Mesothelial cell of epicardium (in vitro differentiated cells): Measurements from ENCODE around the gene CLIP1. TPM values are rescaled to one million over a fixed set of nuclear protein-coding genes. Genes with fewer than 3 reads are reported as not detected.
A peak's percentile ranks its signal among the peaks of the same experiment; 100 is the strongest.

Experiments
- DNase-seq, 2 experiments: peaks; one replicate each; pipeline ENCODE4 v3.0.0; 2021; ENCODE audit warnings: low spot score in 2 of 2; ENCODE audit not compliant: unreplicated experiment in 2 of 2
- H3K27ac Mint-ChIP-seq: 2 replicates; pipeline ENCODE4 v1.8.0; 2021; ENCODE audit warnings: mixed read lengths
- H3K27me3 Mint-ChIP-seq: 2 replicates; pipeline ENCODE4 v1.8.0; 2021; ENCODE audit warnings: low read depth, mixed read lengths
- H3K36me3 Mint-ChIP-seq: 2 replicates; pipeline ENCODE4 v1.8.0; 2021; ENCODE audit warnings: mixed read lengths
- H3K4me1 Mint-ChIP-seq: 2 replicates; pipeline ENCODE4 v1.8.0; 2021; ENCODE audit warnings: mixed read lengths
- H3K4me3 Mint-ChIP-seq: 2 replicates; pipeline ENCODE4 v1.8.0; 2021; ENCODE audit warnings: mild to moderate bottlenecking, moderate library complexity, mixed read lengths
- H3K9me3 Mint-ChIP-seq: 2 replicates; pipeline ENCODE4 v1.8.0; 2021; ENCODE audit warnings: mixed read lengths
- CTCF ChIP-seq: fragments of 200-600 bp; sonication (generic); IDR thresholded peaks from one replicate; pipeline ENCODE4 v1.5.0; 2021; ENCODE audit warnings: antibody characterized with exemption; ENCODE audit not compliant: unreplicated experiment
- total RNA-seq: library from RNA; stranded (reverse); gene quantifications from 3 replicates; pipeline ENCODE4 v1.2.1, GENCODE V29; 2021

CLIP1 gene
- total RNA-seq, 1 donor from 2014 or later = 65.2 TPM

GRCh38 chr12:122411537-122411936 is 10.9 kb downstream of the CLIP1 start:
- H3K4me3 Mint-ChIP-seq = no peak overlapping the region
- peak overlapping the region; percentile 39 for H3K27ac Mint-ChIP-seq
- no peak for TF ChIP-seq CTCF
- no peak for DNase-seq
- H3K36me3 Mint-ChIP-seq = peaks cover 8% of the 10 kb centered on the region
- peaks cover 14% of the 10 kb centered on the region for H3K4me1 Mint-ChIP-seq
- no peaks in the 10 kb centered on the region for H3K9me3 Mint-ChIP-seq
- H3K27me3 Mint-ChIP-seq = no peaks in the 10 kb centered on the region

- H3K27me3 Mint-ChIP-seq = no peaks in the 10 kb centered on the region
- H3K9me3 Mint-ChIP-seq = no peaks in the 10 kb centered on the region
- peaks cover 16% of the 10 kb centered on the region for H3K4me1 Mint-ChIP-seq
- DNase-seq = no peak
- H3K4me3 Mint-ChIP-seq = no peak overlapping the region
- H3K36me3 Mint-ChIP-seq = peaks cover 15% of the 10 kb centered on the region
- peak overlapping the region; percentile 74 for H3K27ac Mint-ChIP-seq
- TF ChIP-seq CTCF = no peak
These were observed 15.3 kb downstream of the CLIP1 start for GRCh38 chr12:122407208-122407607.

- no peaks in the 10 kb centered on the region for H3K9me3 Mint-ChIP-seq
- H3K27ac Mint-ChIP-seq = peak overlapping the region; percentile 74
These were observed 15.7 kb downstream of the CLIP1 start for GRCh38 chr12:122406701-122407164.

GRCh38 chr12:122403831-122404230 is 18.6 kb downstream of the CLIP1 start:
- no peaks in the 10 kb centered on the region for H3K27me3 Mint-ChIP-seq
- no peak for TF ChIP-seq CTCF
- H3K4me1 Mint-ChIP-seq = peaks cover 34% of the 10 kb centered on the region
- no peak for DNase-seq
- H3K4me3 Mint-ChIP-seq = no peak overlapping the region
- no peaks in the 10 kb centered on the region for H3K9me3 Mint-ChIP-seq
- peaks cover 7% of the 10 kb centered on the region for H3K36me3 Mint-ChIP-seq
- H3K27ac Mint-ChIP-seq = peak overlapping the region; percentile 76

More at GRCh38 chr12:122406701-122407164, 15.7 kb downstream of the CLIP1 start:
- Mint-ChIP-seq H3K36me3 (peaks cover 15% of the 10 kb centered on the region), H3K4me1 (peaks cover 16% of the 10 kb centered on the region), H3K27me3 (no peaks in the 10 kb centered on the region), H3K4me3 (no peak overlapping the region)
- TF ChIP-seq CTCF = no peak
- DNase-seq = no peak

GRCh38 chr12:122403115-122403770 is 19.2 kb downstream of the CLIP1 start:
- no peak for DNase-seq
- Mint-ChIP-seq H3K36me3 (peaks cover 7% of the 10 kb centered on the region), H3K27ac (peak overlapping the region; percentile 82), H3K4me1 (peaks cover 35% of the 10 kb centered on the region), H3K9me3 (no peaks in the 10 kb centered on the region), H3K4me3 (no peak overlapping the region), H3K27me3 (no peaks in the 10 kb centered on the region)
- no peak for TF ChIP-seq CTCF

- Mint-ChIP-seq H3K36me3 (peaks cover 7% of the 10 kb centered on the region), H3K4me3 (no peak overlapping the region), H3K9me3 (no peaks in the 10 kb centered on the region), H3K4me1 (peaks cover 35% of the 10 kb centered on the region), H3K27me3 (no peaks in the 10 kb centered on the region), H3K27ac (no peak overlapping the region)
- no peak for TF ChIP-seq CTCF
- DNase-seq = no peak
These were observed 20.2 kb downstream of the CLIP1 start for GRCh38 chr12:122402264-122402663.
